ENCODE data around the gene ALG9.

DNA sequence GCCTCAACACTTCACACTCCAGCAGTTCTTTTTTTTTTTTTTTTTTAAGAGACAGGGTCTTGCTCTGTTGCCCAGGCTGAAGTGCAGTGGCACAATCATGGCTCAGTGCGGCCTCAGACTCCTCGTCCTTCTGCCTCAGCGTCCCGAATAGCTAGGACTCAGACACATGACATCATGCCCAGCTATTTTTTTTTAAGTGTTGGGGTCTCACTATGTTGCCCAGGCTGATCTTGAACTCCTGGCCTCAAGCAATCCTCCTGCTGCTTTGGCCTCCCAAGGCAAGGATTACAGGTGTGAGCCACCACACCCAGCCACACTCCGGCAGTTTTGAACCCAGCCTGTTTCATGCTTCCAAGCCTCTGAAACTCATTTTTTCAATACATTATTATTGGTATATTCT lies 108.9 kb downstream of the ALG9 start:
- TF ChIP-seq, protein P1, sequence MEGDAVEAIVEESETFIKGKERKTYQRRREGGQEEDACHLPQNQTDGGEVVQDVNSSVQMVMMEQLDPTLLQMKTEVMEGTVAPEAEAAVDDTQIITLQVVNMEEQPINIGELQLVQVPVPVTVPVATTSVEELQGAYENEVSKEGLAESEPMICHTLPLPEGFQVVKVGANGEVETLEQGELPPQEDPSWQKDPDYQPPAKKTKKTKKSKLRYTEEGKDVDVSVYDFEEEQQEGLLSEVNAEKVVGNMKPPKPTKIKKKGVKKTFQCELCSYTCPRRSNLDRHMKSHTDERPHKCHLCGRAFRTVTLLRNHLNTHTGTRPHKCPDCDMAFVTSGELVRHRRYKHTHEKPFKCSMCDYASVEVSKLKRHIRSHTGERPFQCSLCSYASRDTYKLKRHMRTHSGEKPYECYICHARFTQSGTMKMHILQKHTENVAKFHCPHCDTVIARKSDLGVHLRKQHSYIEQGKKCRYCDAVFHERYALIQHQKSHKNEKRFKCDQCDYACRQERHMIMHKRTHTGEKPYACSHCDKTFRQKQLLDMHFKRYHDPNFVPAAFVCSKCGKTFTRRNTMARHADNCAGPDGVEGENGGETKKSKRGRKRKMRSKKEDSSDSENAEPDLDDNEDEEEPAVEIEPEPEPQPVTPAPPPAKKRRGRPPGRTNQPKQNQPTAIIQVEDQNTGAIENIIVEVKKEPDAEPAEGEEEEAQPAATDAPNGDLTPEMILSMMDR (tag by site-specific recombination; IDR thresholded peaks at IDR 0.05), result no peak
- TF ChIP-seq ZNF777 (tag by site-specific recombination; IDR thresholded peaks at IDR 0.05; ENCODE audit: borderline replicate concordance), result no peak
- TF ChIP-seq ZNF707 (tag by site-specific recombination; IDR thresholded peaks at IDR 0.05), result no peak
- TF ChIP-seq ZNF747 (tag by site-specific recombination; IDR thresholded peaks at IDR 0.05), result no peak
- no peak for TF ChIP-seq YY1 (tag by site-specific recombination; IDR thresholded peaks at IDR 0.05)
- no peak for TF ChIP-seq ZNF350 (tag by site-specific recombination; IDR thresholded peaks at IDR 0.05)
- TF ChIP-seq HOXA7 (CRISPR knock-in tag; IDR thresholded peaks at IDR 0.05; ENCODE audit: borderline replicate concordance), result no peak
- TF ChIP-seq ZNF791 (tag by site-specific recombination; IDR thresholded peaks at IDR 0.05), result no peak
- no peak for TF ChIP-seq REPIN1 (tag by site-specific recombination; IDR thresholded peaks at IDR 0.05; ENCODE audit: low read depth)
- TF ChIP-seq ZNF677 (tag by site-specific recombination; IDR thresholded peaks at IDR 0.05), result no peak

Measured in HEK293 (cell line).